Renal cortical epithelial cell (primary cell): ENCODE measurements around the gene DYNLT4. TPM values are rescaled to one million over a fixed set of nuclear protein-coding genes. Genes with fewer than 3 reads are reported as not detected.
"Not testable (repeated sequence)": the region's sequence is repeated elsewhere in the genome, so short reads cannot be mapped to it uniquely, and the experiment has no call there.

ENCODE experiments used
- DNase-seq: peaks from one replicate; pipeline ENCODE4 v3.0.0-alpha.2; 2011; ENCODE audit warnings: low read depth
- total RNA-seq: library from RNA; depleted of rRNA; stranded (reverse); fragments of >200 nt; gene quantifications from 2 replicates; pipeline ENCODE4 v1.2.3, GENCODE V29; 2014

Gene DYNLT4, protein sequence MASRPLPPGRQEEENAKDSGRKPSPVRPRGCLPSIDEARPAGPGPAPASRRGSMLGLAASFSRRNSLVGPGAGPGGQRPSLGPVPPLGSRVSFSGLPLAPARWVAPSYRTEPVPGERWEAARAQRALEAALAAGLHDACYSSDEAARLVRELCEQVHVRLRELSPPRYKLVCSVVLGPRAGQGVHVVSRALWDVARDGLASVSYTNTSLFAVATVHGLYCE
- total RNA-seq, result 0.30 and 1.7 TPM in 2 replicates

DNA sequence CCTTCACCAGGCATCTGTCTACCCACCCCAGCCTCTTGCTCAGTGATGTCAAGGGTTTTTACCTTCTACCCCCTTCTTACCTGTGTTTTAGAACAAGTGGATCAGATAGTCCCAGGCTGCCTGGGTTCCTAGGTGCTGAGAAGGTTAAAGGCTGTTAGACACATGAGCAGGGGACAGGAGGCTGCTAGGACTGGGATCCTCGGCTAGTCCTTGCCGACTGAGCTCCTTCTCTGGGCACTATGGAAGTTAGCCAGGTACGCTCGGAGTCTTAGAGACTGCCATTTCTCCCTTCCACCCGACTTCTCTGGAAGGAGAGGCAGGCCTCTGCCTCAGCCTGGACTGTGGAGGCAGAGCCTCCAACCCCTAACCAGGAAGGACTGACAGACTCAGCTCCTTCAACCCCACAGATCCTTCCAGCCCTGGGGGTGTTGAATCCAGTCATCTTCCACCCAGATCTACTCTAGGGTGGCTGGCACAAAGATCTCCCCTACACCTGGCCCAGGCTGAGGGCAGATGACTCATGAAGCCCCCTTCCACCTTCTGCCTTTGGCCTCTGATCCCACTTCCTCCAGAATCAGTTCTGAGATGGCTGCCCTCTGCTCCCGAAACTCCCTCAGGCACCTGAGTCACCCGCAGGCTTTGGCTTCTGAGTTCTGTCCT is at the start of gene DYNLT4:
DYNLT4 (minus strand) TSS at position 648 of the 660 bp plus-strand sequence. CDS start 683 bp downstream, outside the sequence.
- no peak for DNase-seq

DNA sequence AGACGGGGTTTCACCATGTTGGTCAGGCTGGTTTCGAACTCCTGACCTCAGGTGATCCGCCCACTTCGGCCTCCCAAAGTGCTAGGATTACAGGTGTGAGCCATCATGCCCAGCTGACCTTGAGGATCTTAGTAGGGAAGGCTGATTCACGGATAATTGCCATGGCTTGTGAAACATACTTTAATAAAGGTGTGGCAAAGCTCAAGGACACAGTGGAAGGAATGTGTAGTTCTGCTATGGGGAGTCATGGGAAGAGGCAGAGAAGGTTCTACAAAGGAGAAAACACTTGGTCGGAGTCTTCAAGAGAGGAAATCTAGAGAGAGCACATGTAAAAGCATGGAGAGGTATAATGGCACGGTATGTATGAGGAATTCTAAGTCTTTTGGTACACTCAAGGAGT is 48.6 kb upstream of the DYNLT4 start:
- DNase-seq, result no peak

DNA sequence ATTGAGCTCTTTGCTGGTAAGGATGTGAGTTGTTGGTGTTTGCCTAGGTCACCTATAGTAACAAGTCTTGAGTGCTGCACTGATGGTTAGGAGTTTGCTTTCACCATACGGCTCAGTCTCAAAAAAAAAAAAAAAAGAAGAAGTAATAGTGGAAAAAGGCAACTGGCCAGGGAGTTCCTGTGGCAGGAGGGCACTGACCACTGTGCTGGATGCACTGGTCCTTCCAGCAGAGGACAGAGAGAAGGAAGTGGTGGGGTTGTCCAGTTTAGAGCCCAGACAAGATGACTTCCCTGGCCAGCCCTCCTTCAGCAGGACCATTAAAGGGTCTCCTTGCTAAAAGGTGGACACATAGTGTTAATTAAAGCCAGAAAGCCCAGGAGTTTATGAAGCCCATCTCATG is 47.8 kb upstream of the DYNLT4 start:
- DNase-seq, result no peak

DNA sequence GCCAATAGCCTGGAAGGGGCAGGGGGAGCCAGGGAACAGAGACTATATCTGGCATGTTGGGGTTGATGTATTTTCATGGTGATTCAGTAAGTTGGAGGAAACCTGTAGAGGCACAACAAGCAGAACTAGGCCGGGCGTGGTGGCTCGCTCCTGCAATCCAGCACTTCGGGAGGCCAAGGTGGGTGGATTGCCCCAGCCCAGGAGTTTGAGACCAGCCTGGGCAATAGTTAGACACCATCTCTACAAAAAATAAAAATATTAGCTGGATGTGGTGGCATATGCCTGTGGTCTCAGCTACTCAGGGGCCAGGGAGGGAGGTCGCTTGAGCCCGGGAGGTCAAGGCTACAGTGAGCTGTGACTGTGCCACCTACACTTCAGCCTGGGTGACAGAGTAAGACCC is 46.0 kb upstream of the DYNLT4 start:
- DNase-seq, result no peak

DNA sequence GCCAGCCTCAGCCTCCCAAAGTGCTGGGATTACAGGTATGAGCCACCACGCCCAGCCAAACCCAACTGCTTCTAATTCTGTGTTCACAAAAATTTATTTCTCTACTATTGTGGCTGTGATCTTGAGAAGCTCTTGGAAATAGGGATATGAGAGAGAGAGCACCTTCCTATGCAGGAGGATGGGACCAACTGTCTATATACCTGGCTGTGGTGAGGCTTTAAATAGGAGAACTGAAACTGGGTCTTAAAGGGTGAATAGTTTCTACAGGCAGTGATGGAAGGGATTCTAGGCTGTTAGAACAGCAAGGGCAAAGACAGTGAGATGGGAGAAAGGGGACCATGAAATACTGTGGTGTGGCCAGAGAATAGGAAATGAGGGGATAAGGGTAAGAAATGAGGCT is 44.2 kb upstream of the DYNLT4 start:
- DNase-seq, result no peak

DNA sequence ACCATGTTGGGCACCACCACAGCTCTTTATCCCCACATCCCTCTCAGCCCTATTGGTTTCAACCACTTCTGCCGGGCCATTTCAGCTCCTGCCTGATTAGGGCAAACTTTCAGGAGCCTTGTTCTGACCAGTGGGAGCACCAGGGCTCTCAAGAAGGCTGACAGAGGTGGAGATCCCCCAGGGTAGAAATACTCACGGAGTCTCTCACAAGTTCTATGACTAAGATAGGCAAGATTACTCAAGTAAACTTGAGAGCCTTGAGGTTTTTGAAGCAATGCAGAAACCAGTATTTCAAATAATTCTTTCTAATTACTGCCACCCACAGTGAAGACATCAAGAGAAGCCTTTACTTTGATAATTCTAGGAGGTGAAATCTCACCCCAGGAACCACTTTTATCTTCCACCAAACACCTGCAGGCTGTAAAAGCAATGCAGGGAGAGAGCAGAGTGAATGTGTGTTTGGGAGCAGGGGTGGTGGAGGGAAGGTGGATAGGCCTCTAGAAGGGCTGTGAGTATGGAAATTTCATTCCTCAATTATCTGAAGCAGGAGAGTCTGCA is 42.5 kb upstream of the DYNLT4 start:
- no peak for DNase-seq

DNA sequence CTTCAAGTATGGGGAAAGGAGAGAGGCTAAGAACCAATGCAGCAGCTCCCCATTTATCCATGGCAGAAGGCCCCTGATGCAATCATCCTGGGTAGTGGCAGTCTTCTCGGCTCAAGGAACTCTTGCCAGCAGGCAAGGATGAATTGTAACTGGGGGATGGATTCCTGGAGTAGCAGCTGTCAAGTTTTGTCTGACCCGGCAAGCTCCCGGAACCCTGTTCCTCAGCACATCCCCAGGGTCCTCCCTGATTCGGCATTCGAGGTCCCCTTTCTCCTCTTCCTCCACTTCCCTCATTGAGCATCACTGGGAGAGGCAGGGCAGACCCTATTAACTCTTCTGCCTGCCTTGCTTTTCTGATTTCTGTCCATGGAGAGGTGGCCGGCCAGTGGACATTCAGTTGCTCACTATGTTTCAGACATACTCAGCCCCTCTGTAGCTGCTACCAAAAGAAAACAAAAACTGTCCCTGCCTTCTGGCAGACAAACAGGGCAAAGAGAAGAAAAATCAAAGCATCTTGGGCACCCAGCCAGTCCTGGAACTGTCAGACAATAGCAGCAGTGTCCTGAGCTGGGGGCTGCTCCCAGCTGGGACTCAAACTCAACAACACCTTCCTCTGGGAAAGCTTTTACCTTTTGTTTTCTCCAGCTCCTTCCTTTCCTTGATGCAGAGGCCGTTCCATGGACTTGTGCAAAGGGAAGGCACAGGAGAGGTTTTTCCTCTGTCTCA is 41.5 kb upstream of the DYNLT4 start:
- no peak for DNase-seq

DNA sequence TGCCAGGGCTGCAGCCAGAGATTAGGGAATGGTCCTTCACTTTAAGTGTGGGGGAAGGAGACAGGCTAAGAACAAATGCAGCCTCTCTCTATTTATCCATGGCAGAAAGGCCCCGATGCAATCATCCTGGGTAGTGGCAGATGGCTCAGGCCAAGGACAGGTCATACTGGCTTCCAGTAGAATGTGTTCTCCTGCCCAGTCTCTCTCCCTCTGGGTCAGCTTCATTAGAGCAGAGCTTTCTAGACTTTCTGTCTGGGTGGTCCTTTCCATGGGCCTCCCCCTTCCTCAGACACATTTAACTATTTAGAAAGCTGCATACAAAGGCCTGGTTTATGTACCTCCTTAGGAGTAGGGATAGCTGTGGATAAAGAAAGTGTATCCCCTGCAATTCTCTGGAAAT is 40.7 kb upstream of the DYNLT4 start:
- no peak for DNase-seq

DNA sequence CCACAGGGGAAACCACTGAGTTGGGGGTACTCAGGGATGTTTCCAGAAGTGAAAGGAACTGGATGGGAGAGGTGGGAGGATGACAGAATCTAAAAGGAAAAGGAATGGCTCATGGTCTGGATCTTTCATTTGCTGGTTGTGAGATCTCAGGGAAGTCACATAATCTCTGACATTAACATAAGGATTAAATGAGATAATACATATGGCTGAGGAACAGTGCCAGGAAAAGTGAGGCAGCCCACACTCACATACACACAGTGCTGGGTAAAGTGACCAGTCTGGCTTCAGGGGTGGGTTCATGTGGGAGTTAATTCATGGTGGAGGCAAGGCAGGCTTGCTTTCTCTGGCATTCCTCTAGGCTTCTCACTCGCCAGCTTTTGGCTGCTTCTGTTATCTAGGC is 39.8 kb upstream of the DYNLT4 start:
- DNase-seq, result no peak

DNA sequence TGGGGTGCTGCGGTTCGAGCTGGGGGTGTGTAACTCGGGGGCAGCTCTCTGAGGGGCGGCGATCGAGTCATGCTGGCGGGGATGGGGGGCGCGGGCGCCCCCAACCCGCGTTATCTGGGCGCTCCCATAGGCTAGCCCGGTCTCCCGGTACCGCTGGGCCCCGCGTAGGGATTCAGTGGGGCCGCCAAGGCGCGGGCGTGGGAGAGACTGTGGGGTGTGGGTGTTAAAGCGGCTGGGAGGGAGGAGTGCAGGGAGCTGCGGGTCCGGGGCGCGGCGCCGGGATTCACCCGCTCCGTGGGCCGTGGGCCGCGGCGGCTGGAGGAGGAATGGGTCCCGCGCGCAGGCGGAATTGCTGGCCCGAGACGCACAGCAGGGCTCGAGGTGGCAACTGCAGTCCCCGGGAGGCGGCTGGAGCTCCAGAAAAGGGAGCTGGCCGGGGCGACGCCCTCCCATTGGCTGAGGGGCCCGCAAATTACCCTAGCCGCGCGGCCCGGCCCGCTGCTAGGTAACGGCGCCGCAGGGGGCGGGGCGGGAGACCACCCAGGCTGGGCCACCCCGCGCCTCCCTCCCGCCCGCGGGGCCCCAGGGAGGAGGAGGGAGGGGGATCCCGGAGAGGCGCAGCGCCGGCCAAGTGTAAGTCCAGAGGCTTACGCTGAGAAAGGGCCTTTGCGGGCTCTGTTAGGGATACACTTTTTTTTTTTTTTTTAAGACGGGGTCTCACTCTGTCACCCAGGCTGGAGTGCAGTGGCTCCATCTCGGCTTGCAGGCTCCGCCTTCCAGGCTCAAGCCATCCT is 35.9 kb upstream of the DYNLT4 start, which contains the start of gene PTCH2:
PTCH2 (minus strand) TSS at position 392 of the 794 bp plus-strand sequence; CDS start at position 71, 321 bp downstream.
- DNase-seq, result no peak

DNA sequence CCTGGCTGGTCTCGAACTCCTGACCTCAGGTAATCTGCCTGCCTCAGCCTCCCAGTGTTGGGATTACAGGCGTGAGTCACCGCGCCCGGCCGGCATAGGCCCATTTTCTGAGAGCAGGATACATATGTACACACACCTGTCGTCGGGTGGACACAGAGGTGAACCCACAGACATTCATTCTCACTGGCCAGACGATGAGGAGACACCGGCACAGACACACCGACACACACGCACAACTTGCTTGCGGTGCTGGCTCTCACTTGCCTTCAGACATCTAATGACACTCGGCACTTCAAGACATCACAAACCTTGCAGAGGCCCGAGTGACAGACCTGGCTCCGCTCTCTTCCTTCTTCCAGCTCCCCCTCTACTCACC is 35.3 kb upstream of the DYNLT4 start:
- DNase-seq, result no peak

DNA sequence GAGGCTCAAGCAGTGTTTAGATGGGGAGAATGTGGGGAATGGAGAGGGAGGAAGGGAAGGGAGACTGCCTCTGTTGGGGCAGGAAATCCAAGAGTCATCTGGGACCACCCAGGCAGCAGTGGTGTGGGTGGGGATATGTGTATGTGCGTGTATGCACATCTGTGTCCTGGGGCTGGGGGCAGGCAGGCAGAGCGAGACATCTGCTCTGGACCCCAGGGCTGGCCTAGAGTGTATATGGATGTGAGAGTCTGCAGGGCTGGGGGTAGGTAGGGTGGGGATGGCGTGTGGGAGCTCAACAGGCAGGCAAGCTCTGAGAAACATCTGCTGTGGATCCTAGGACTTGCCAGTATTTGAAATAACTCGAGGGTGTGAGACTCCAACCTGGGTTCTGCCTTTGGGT is 32.4 kb upstream of the DYNLT4 start:
- DNase-seq, result no peak

DNA sequence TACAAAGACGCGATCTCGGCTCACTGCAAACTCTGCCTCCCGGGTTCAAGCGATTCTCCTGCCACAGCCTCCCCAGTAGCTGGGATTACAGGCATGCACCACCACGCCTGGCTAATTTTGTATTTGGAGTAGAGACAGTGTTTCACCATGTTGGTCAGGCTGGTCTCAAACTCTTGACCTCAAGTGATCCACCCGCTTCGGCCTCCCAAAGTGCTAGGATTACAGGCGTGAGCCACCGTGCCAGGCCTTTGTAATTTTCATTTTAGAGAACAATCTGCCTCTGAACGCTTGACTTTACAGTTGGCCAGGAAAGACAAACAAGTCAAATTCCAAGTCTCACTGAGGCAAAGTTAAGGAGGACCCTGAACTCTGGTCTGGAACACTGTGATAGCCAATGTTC is 31.1 kb upstream of the DYNLT4 start:
- DNase-seq, result not testable (repeated sequence)

DNA sequence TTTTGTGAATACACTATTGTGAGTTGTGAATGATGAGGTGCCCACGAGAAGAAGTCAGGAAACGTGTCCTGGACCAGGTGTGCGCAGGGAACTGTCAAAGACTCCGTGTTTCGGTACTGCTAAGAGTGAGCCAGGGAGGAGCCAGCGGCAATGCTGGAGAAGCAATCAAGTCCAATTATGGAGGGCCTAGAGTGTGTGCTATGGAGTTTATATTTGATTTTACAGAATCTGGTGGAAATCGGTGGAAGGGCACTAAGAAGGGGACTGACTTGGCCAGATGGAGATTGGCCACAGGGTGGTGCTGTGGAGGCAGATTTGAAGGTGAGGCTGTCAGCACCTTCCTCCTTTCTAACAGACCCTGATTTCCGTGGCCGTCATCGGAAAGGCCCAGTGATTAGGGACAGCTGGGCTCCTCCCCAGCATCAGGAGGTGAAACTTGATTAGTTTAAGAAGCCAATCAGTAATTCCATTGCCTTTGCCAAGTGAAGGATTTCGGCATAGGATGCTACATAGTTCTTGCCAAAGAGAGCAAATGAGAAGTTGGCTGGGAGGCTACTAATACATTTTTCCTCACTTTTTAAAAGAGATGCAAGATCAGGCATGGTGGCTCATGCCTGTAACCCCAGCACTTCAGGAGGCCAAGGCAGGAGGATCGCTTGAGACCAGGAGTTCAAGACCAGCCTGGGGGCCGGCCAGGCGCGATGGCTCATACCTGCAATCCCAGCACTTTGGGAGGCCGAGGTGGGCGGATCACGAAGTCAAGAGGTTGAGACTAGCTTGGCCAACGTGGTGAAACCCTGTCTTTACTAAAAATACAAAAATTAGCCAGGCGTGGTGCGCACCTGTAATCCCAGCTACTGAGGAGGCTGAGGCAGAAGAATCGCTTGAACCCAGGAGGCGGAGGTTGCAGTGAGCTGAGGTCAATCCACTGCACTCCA is 28.9 kb upstream of the DYNLT4 start:
- DNase-seq, result peak; percentile 74

DNA sequence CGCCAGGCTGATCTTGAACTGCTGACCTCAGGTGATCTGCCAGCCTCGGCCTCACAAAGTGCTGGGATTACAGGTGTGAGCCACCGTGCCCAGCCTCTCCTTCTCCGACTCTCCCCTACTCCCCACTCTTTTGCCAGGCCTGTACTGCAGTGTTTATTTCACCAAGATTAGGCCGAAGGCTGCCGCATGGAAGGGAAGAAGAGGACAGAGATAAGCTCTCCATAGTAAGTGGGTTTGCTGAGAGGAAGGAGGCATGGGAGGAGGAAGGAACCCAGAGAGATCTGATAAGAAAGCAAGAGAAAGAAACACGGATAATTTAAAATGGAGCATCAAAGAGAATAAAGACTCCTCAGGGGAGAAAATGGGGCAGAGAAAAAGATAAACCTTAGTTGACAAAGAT is 27.2 kb upstream of the DYNLT4 start:
- DNase-seq, result no peak

DNA sequence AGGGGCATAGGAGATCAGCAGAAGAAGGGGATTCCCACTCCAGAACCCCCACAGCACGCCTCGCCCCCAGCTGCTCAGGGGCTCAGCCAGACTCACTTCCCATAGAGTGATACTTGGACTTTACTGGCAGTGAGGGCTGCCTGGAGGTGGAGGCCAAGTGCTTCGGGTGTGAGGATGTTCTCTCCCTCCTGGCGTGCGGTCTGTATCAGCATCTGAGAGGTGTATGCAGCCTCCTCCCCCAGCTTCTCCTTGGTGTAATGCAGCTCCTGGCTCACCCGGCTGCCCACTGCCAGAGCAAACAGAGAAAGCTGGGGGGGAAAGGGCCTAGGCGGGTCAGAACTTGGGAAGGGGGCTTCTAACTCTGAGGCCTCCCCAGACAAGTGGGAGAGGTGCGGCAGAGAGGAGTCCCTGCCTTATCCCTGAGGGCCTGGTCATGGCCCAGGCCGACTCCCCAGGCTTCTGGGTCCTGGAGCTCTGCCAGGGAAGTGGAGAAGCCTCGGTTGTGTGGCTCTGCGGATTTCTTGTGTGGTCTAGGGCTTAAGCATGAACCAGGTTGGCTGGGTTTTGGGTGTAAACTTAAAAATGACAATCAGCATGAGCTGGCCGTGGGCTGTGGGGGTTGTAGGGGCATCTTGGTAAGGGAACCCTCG is 25.0 kb upstream of the DYNLT4 start:
- DNase-seq, result no peak

DNA sequence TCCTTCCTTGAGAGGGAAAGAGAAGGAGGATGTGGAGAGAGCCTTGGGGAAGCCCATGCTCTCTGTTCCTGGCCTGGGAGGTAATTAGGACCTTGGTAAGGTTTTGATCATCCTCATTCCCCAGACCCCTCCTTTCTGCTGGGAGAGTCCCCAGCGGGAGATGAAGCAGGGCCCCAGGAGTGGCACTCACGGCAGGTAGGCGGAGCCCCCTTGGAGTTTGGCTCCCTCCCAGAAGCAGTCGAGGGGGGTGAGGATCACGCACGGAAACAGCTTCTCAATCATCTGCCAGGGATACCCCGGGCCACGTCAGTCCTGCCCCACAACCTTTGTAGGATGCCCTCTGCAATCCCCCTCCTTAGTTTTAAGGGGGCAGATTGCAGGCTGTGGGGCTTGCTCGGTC is 24.4 kb upstream of the DYNLT4 start:
- DNase-seq, result no peak

DNA sequence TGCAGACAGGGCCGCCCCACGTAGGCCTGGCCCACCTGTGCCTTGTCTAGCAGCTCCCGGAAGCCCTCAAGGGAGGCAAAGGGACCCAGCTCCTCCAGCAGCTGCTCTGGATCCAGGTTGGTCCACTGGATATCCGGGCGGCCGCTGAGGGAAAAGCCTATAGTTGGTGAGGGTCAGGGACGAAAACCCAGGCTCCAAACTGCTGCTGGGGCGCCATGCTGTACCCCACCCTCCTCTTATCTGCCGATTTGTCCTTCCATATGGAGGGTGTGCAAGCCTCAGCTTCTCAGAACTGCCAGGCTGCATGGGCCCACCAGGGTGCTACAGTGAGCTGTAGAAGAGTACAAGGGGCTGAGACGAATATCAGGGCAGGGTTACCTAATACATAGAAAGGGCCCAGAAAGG is 23.8 kb upstream of the DYNLT4 start:
- DNase-seq, result no peak

DNA sequence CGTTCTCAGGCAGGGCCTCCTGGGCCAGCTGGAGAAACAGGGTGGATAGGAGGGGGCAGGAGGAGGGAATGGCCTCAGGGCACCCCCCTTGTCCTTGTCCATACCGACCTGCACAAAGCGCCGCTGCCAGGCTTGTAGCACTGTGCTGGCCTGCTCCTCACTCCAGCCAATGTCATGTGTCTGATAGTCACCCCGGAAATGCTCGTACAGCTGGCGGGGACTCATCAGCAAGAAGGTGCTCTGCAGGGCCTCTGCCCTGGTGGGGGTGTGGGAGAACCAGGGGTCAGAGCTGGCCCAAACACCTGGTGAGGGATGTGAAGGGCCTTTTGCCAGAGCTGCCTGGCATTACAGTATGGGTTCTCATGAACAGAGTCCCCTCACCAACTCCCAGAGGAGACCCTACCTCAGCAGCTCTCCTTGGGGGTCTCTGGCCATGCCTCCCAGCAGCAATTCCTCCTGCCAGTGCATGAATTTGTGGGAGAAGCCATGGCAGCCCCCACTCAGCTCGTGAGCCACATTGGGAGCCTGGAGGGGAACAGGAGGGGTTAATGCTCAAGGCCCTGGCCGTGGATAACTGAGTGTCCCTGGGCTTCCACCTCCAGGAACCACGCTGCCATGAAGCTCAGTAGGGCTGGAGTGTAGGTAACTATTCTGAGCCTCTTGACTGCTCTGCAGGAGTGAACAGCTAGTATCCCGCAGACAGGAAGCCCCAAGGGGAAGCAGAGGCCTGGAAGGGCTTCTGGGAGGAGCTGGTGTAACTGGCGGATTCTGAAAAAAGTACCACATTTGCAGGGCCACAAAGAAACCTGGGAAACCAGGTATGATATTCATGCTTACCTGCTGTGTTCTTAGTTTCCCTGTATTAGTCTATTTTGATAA is 22.6 kb upstream of the DYNLT4 start:
- DNase-seq, result no peak
